ENCODE results near the gene ZSWIM1. TPM values are rescaled to one million over a fixed set of nuclear protein-coding genes. Genes with fewer than 3 reads are reported as not detected.
A peak's percentile ranks its signal among the peaks of the same experiment; 100 is the strongest.

The ZSWIM1 gene
- total and polyA plus RNA-seq, 2 of the 13 experiments (the other 11 are each of a cell fraction or from before 2014, with no cell fraction given) = 9.5 to 11.7 TPM

- 0 out of 5 replicates have a peak, but pooled peaks cover 0 to 4% of the 10 kb centered on the region in 2 experiments for H3K36me3 ChIP-seq (replicated peaks in 1 of 2; ENCODE audit: control insufficient read depth in 1 of 2, insufficient read depth in 2 of 2, low read length in 2 of 2)
- peak overlapping the region; percentile 71 to 87 (median 86); a peak in 4 of 6 replicates for H3K4me3 ChIP-seq (replicated peaks in 1 of 3; ENCODE audit: insufficient read depth in 1 of 3, low read depth in 2 of 3, low read length in 3 of 3)
- DNase-seq (ENCODE audit: low spot score) = no peak
- peak overlapping the region; percentile 80 for H3K4me2 ChIP-seq (ENCODE audit: low read depth, low read length)
- no peaks in the 10 kb centered on the region for H4K20me1 ChIP-seq (ENCODE audit: insufficient read depth, low read length)
- in situ Hi-C loops (cut with HindIII; ENCODE audit: extremely low pct_ligation_motif_present, low pct_unique_long_range_greater_than_20kb) (no loop called here), intact Hi-C loops (cut with micrococcal nuclease; ENCODE audit: unreplicated experiment) (loop anchor here (2.0 to 5.0 kb wide), 3 partner anchors 50 to 100 kb away; partner anchors contain the start of genes CTSA, NEURL2, PCIF1 and ZSWIM1)
- ChIA-PET CTCF (ENCODE audit: low intra/inter-chr PET ratio, low total read pairs) (no interaction called here), POLR2A (interaction anchor here (1.0 to 2.5 kb wide), 11 partner anchors 9 to 417 kb away, joined by 3 to 21 read pairs (median 12); partner anchors contain the start of genes ACOT8, CTSA, NEURL2 and PCIF1)
- H3K27ac ChIP-seq (ENCODE audit: extremely low read length, insufficient read depth, low read length) = no peak overlapping the region
- no peaks in the 10 kb centered on the region for H3K79me2 ChIP-seq (ENCODE audit: insufficient read depth, low read length)
- no peak for FAIRE-seq
- no peaks in the 10 kb centered on the region for H3K9me3 ChIP-seq (ENCODE audit: low read length)
- no TSS peak for BruUV-seq (replicated peaks)
- peak overlapping the region; percentile 72; the same call in 1 of the 2 replicates for H3K9ac ChIP-seq (ENCODE audit: insufficient read depth, low read depth, low read length)
- WGBS (ENCODE audit: low lambda C conversion rate) = 53% methylated on average over 4 of the region's 4 CpGs
- no peaks in the 10 kb centered on the region for H3K27me3 ChIP-seq (ENCODE audit: control insufficient read depth in 1 of 2, insufficient read depth in 2 of 2, low read length in 2 of 2)
- H2AFZ ChIP-seq (ENCODE audit: low read length) = no peak overlapping the region
- peaks cover 74% of the 10 kb centered on the region for H3K4me1 ChIP-seq (ENCODE audit: insufficient read depth, low read length)
- no peak for ATAC-seq
- TF ChIP-seq THAP11 (CRISPR knock-in tag; IDR thresholded peaks at IDR 0.05) (no peak), ZFP36L2 (CRISPR knock-in tag; IDR thresholded peaks at IDR 0.05) (no peak), SP4 (CRISPR knock-in tag; IDR thresholded peaks at IDR 0.05) (peak; percentile 40; the same call in 1 of the 2 replicates), ZNF136 (CRISPR knock-in tag; IDR thresholded peaks at IDR 0.05; ENCODE audit: low read depth) (no peak), TCF12 (IDR thresholded peaks at IDR 0.05) (no peak), TCF12 (CRISPR knock-in tag; IDR thresholded peaks at IDR 0.05) (0 out of 2 replicates have a peak, but pooled peaks have one; percentile 1), ZNF619 (CRISPR knock-in tag; IDR thresholded peaks at IDR 0.05) (0 out of 2 replicates have a peak, but pooled peaks have one; percentile 41), ZNF792 (CRISPR knock-in tag; IDR thresholded peaks at IDR 0.05) (no peak), ZNF451 (CRISPR knock-in tag; IDR thresholded peaks at IDR 0.05) (no peak), ZNF567 (CRISPR knock-in tag; IDR thresholded peaks at IDR 0.05; ENCODE audit: borderline replicate concordance) (no peak), FOXJ3 (CRISPR knock-in tag; IDR thresholded peaks at IDR 0.05; ENCODE audit: borderline replicate concordance) (no peak), ZNF704 (CRISPR knock-in tag; IDR thresholded peaks at IDR 0.05; ENCODE audit: borderline replicate concordance) (no peak), KLF12 (CRISPR knock-in tag; IDR thresholded peaks at IDR 0.05; ENCODE audit: borderline replicate concordance) (0 out of 2 replicates have a peak, but pooled peaks have one; percentile 22), FOXA3 (CRISPR knock-in tag; IDR thresholded peaks at IDR 0.05) (no peak)
- TF ChIP-seq, protein P1, sequence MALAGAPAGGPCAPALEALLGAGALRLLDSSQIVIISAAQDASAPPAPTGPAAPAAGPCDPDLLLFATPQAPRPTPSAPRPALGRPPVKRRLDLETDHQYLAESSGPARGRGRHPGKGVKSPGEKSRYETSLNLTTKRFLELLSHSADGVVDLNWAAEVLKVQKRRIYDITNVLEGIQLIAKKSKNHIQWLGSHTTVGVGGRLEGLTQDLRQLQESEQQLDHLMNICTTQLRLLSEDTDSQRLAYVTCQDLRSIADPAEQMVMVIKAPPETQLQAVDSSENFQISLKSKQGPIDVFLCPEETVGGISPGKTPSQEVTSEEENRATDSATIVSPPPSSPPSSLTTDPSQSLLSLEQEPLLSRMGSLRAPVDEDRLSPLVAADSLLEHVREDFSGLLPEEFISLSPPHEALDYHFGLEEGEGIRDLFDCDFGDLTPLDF (CRISPR knock-in tag; IDR thresholded peaks at IDR 0.05) = no peak
- TF ChIP-seq, protein P2, sequence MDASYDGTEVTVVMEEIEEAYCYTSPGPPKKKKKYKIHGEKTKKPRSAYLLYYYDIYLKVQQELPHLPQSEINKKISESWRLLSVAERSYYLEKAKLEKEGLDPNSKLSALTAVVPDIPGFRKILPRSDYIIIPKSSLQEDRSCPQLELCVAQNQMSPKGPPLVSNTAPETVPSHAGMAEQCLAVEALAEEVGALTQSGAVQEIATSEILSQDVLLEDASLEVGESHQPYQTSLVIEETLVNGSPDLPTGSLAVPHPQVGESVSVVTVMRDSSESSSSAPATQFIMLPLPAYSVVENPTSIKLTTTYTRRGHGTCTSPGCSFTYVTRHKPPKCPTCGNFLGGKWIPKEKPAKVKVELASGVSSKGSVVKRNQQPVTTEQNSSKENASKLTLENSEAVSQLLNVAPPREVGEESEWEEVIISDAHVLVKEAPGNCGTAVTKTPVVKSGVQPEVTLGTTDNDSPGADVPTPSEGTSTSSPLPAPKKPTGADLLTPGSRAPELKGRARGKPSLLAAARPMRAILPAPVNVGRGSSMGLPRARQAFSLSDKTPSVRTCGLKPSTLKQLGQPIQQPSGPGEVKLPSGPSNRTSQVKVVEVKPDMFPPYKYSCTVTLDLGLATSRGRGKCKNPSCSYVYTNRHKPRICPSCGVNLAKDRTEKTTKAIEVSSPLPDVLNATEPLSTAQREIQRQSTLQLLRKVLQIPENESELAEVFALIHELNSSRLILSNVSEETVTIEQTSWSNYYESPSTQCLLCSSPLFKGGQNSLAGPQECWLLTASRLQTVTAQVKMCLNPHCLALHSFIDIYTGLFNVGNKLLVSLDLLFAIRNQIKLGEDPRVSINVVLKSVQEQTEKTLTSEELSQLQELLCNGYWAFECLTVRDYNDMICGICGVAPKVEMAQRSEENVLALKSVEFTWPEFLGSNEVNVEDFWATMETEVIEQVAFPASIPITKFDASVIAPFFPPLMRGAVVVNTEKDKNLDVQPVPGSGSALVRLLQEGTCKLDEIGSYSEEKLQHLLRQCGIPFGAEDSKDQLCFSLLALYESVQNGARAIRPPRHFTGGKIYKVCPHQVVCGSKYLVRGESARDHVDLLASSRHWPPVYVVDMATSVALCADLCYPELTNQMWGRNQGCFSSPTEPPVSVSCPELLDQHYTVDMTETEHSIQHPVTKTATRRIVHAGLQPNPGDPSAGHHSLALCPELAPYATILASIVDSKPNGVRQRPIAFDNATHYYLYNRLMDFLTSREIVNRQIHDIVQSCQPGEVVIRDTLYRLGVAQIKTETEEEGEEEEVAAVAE (CRISPR knock-in tag; IDR thresholded peaks at IDR 0.05; ENCODE audit: borderline replicate concordance) = 0 out of 2 replicates have a peak, but pooled peaks have one; percentile 1
- TF ChIP-seq, protein P3, sequence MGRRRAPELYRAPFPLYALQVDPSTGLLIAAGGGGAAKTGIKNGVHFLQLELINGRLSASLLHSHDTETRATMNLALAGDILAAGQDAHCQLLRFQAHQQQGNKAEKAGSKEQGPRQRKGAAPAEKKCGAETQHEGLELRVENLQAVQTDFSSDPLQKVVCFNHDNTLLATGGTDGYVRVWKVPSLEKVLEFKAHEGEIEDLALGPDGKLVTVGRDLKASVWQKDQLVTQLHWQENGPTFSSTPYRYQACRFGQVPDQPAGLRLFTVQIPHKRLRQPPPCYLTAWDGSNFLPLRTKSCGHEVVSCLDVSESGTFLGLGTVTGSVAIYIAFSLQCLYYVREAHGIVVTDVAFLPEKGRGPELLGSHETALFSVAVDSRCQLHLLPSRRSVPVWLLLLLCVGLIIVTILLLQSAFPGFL (CRISPR knock-in tag; IDR thresholded peaks at IDR 0.05) = no peak
These were observed 48.4 kb upstream of the ZSWIM1 start for GRCh38 chr20:45832619-45833018.
